ENCODE results near the gene SLC22A12.

DNA sequence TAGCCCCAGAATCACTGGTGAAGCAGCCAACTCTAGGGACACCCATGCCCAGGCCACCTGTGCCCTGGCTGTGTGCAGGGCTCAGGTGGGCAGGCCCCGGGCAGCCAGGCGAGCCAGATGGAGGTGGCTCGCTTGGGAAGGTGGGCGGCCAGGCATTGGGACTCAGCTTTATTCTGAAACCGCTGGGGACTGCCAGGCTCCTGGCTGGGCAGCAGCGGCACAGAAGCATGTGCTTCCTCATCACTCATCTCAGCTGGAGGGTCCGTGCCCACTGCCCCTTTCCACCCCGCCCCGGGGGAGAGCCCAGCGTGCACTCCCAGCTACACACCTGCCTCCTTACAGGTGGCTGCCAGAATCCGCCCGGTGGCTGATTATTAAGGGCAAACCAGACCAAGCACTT is 27.1 kb upstream of the SLC22A12 start:
- no peak for TF ChIP-seq YY1 (IDR thresholded peaks at IDR 0.05; ENCODE audit: low read depth)
- TF ChIP-seq REST (IDR thresholded peaks at IDR 0.05; ENCODE audit: low read depth): no peak
- no peak for TF ChIP-seq EP300 (IDR thresholded peaks at IDR 0.05; ENCODE audit: borderline replicate concordance)
- TF ChIP-seq TEAD4 (IDR thresholded peaks at IDR 0.05): no peak
- TF ChIP-seq, protein P1, sequence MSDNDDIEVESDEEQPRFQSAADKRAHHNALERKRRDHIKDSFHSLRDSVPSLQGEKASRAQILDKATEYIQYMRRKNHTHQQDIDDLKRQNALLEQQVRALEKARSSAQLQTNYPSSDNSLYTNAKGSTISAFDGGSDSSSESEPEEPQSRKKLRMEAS (IDR thresholded peaks at IDR 0.05): no peak
- TF ChIP-seq EGR1 (IDR thresholded peaks at IDR 0.05): no peak
- TF ChIP-seq TAF1 (IDR thresholded peaks at IDR 0.05; ENCODE audit: low read depth): no peak
- TF ChIP-seq RAD21 (IDR thresholded peaks at IDR 0.05; ENCODE audit: low read depth): no peak
- no peak for TF ChIP-seq CEBPB (IDR thresholded peaks at IDR 0.05)
- TF ChIP-seq CREB1 (IDR thresholded peaks at IDR 0.05; ENCODE audit: low read depth): no peak
- no peak for TF ChIP-seq TCF12 (IDR thresholded peaks at IDR 0.05; ENCODE audit: low read depth)
